CD4-positive, alpha-beta T cell treated with Interleukin-4 for 4 hours (primary cell): ENCODE measurements around the gene WDR46.

Experiments used
- DNase-seq: peaks from one replicate; pipeline ENCODE4 v3.0.0-alpha.2; 2020

Gene WDR46

DNA sequence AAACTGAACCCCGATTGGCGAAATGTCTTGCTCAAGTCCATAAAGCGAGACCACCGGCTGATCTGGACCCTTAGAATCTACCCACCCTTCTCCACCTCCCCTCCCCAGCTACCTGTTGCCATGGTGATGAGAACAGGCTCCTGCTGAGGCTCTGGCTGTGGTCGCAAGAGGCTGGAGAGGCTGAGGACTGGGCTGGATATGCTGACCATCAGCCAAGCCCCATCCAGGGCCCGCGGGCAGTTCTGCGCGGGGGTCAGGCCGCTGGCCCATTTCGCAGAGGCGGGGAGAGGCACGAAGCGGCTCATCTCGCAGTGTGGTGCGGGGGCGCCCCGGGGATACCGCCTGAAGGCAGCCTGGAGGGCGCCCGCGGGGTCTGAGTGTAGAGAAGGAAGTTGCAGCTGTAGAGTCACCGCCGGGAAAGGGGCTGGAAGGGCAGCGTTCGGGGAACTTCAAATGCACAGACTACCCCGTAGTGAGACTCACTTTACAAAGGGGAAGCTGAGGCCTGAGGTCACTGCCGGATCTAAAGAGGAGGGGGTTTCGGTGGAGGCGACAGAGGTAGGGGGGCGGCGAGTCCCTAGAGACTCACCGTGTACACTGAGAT, 24.2 kb upstream of the WDR46 start:
- peak; percentile 24 for DNase-seq

DNA sequence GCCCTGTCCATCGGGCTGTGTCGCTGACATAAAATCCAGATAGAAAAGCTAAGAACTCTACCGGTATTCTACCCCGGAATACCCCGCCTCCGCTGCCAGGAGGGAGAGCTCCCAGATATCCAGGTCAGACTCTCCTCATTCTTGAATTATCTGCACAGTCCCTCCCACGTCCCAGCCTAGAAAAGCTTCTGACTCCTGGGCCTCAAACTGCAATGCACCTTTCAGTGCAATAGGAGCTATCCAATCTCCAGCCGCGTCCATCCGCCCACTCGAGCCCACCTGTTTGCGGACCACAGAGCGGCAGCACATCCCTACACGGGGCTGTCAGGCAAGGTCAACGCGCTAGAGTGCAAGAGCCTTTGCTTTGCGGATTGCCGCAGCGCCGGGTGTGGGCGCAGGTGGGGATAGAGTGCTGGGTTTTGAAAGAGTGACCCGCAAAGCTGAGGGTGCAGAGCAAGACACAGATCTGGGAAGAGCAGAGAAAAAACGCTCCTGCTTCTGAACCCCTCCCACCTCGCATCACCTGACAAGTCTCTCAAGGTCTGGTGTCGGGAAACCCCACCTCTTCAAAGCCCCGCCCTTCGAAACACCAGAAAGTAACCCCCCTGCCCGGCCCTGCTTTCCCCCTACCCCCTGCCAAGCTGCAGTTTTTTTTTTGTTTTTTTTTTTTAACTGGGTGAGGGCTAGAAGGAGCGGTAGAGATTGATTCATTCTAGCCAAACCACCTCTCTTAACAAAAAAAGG, 23.5 kb upstream of the WDR46 start:
- peak; percentile 95 for DNase-seq

DNA sequence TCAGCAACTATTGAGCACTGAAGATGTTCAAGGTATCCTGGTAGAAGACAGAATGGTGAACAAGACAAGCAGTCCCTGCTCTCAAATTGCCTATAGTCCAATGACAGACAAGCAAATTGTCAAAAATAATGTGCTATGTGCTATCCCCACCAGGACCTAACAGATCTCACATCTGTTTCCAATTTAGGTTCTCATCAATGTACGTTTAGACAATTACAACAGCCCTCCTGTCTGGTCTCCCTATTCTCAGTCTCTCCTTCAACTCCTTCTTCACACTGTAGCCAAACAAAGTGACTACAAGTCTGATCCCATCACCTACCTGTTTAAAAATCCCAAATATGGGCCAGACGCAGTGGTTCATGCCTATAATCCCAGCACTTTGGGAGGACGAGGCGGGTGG, 17.3 kb upstream of the WDR46 start:
- DNase-seq = no peak

DNA sequence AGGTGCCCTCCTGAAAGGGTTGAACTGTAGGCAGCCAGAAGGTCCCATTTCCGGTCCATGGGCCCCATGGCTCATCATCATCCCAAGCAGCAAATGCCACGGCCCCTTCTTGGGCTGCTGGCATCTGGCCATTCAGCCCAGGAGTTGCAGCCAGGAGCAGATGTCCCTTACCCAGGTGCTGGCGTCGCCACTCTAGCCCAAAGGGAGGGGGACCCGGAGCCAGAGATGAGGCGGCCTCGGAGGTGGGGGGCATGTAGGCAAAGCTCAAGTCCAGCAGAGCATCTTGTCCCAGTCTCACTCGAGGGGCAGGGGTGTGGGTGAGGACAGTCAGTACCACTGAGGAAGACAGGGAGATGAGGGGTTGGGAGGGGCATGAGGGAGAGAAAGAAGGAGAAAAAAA, 16.0 kb upstream of the WDR46 start:
- no peak for DNase-seq

DNA sequence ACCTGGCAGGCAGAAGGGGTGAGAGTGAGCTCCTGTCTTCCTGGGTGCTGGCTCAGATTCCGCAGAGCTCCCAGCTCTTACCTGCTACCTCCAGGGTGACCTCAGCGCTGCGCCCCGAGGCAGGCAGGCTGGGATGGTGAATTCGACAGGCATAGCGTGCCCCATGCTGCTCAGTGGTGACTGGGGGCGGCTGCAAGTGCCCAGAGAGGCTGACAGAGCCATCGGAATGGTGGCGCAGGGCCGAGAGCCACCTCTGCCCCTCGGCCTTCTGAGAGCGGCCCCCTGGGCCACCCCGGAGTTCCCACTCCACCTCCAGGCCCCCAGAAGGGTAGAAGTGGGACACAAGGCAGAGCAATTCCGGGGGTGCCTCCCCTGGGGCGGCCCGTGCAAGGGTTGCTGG, 15.2 kb upstream of the WDR46 start:
- no peak for DNase-seq

DNA sequence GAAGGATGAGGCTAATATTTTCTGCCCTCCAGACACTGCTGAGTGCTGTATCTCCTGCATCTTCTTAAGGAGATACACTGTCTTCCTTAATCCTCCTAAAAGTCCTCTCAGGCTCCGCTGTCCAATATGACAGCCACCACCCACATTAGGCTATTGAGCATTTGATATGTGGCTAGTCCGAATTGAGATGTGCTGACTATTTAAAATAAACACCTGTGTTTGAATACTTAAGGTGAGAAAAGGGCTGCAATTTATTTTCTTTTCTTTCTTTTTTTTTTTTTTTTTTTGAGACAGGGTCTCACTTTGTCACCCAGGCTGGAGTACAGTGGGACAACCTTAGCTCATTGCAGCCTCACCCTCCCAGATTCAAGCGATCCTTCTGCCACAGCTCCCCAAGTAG, 12.8 kb upstream of the WDR46 start:
- DNase-seq = no peak

DNA sequence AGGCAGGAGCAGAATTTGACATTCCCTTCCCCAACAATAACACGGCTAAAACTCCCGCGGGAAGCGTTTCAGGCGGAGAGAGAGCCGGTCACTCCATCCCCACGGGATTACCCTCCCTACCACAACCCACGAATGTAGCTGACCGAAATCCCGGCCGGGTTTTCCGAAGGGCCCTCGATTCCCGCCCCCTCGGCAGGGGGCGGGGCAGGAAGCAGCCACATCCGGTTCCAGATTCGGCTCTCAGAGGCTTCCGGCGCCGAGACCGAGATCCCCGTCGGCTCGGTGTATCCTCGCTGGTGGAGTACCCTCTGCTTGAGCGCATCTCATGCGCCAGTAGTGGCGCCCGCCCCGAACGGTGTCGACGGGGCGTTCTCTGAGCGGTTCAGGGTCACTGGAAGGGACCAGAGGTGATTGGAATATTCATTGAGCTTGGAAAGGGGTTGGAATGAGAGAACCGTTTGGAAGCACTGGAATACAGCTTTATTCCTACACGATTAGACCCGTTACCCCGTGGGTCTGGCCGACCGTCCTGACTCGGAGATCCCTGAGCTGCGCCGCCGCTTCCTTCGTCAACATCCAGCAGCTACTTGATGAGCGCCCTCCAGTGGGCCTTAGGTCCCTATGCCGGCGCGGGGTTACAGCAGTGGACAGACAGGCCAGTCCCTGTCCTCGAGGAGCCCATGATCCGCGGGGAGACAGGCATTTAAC, 10.4 kb upstream of the WDR46 start:
- DNase-seq = peak; percentile 94

DNA sequence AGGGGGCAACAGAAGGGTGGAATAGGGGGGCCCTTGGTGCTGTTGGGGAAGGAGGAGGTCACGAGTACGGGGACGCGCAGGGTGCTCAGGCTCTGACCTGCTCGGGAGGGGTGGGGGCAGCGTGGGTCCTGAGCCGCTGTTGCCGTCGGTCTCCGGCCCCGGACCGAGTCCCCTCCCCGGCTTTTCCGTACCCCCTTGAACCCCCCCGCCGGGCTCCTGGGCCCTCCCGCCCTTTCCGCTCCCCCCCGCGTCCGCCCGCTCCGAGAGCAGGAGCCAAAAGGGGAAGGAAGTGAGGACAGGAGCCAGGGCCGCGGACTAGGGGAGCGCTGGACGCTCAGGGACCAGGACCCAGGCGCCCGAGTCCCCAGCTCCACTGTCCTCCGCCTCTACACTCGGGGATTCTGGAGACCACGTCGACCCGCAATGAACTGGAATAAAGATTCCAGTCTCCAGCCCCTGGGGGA, 9.8 kb upstream of the WDR46 start, which contains the start of gene RGL2:
TSS of gene RGL2 (minus strand) at position 170 of the 464 bp plus-strand sequence. CDS start 332 bp downstream, outside the sequence.
- DNase-seq = peak; percentile 65

DNA sequence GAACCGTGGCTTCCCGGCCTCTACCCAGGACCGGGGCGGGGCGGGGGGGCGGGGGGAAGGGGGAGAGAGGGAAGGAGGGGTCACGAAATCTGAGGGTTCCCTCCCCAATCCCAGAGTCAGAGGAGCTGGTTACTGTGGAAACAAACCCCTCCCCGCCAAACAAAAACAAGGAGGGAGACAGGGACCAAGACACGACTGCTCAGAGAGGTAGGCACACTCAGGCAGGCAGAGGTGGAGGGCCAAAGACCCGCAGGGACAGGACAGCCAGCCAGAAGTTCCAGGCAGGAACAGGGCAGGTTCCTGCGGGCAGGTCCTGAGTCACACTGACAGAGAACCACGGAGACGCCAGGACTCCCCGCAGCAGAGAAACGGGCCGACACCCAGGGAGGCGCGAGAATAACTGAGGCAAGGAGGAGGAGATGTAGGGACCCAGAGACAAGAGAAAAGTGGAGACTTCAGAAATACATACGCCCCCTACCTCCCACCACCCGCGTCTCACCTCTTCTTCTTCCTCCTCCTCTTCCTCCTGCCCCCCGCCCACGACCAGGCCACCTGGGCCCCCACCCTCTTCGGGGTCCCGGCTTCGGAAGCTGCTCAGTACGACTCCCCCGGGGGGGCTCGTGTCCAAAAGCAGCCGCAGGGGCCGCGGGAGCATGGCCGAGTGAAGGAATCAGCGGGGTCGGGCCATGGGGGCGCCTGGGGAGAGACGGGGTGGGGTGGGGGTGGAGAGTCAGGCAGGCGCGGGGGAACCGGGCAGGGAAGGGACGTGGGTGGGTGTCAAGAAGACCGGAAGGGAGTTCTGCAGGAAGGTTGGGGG, 9.1 kb upstream of the WDR46 start:
- peak; percentile 90 for DNase-seq

DNA sequence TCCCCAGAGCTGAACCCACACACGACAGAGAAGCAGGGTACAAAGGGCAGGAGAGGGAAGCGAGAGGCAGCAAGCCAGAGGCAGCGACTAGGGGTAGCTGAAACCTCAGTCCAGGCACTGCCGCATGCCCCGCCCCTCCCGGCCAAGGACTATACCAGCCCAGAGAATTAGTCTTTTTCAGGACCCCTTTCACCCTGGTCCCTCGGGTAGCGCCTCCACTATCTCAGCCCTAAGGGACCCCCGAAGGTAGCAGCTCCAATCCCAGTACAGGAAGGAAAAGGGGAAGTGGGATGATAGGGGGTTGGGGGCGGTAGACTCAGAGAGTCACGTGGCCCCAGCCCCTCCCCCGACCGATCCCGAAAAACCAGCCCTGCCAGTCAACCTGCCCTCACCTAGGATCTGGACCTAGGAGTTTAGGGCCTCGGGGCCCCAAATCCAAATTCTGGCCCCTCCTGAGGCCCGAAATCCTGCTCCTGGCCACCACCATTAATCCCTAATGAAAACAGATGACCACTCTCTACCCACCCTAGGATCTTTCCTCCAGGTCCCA, 8.4 kb upstream of the WDR46 start:
- DNase-seq = no peak

DNA sequence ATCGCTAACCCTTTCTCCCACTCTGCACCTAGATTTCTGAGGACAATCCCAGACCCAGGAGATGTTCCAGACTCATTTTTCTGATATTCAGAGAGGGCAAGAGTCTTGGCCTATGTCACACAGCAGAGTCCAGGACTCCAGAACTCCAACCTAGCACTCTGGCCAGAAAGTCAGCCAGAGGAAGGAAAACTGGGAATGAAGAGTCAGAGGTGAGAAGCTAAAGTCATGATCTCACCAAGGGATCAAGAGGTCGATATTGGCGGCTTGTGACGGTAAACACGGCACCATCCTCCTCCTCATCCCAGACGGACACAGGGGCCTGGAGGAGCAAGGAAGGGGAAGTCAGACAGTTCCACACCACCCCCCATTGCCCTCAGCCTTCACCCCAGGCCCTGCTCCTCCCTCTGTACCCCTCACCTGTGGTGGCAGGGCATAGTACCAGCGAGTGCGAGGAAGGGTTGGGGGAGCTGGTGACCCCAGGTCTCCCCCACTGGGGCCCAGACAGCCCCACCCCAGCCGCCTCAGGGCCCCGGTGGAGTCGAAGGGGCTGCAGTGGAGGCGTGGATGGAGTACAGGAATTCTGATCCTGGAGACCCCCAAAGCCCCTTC, 7.9 kb upstream of the WDR46 start:
- DNase-seq = no peak

DNA sequence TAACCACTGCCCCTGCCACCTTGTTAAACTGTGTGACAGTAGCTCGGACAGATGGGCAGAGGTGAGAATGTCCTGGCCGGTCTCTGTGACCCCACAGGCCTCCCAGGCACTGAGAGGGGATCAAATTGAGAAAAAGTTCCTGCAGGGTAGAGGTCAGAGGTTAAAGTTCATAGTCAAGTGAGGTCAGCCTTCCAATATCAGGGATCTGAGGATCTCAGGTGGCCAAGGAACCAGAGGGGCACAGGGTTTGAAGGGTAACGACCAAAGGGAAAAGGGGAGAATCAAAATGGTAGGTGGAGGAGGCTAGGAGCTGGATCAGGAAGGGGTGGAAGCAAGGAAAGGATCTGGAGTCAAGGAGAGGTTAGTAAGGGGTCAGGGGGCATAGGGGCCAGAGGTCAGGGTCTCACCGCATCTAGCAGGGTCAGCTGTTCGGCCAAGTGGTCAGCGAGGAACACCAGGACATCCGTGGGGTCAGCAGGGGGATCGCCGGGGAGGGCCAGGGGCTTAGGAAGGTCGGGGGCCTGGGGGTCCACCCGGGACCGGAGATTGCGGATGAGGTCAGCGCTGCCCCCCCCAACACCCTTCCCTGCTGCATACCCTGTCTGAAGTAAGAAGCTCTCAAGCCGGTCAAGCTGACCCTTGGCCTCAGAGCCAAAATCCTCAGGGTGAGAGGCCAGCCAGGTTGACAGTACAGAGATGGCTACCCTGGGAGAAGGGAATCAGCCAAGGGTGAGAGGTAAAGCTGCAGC, 6.8 kb upstream of the WDR46 start:
- DNase-seq = no peak

DNA sequence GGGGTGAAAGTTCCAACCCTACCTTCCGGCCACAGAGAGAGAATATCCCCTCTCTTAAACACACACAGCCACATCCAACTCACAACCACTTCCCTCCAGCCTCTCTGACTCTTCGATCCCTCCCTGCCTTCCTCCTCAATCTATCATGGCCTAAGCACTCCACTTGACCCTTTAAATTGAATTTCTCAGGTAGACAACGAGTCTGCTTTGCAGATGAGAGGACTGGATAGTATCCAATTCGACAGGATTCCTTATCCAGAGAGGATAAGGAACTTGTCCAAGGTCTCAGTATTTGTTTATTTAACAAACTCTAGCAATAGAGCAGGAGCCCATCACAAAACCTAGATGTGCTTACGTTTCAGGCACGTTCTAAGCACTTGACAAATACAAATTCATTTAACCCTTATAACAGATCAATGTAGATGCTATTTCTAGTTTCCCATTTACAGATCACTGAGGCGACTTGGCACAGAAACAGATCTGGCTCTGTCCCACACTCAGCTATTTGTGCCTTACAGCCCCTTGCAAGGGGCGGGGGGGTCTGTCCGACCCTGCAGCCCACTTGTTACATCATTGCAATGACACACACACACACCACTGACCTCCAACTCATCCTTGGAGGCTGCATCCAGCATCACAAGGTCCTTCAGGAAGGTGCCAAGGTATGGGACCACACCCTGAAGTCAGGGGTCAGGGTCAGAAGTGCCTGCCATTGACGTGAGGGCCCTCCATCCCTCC, 5.2 kb upstream of the WDR46 start:
- DNase-seq = no peak

DNA sequence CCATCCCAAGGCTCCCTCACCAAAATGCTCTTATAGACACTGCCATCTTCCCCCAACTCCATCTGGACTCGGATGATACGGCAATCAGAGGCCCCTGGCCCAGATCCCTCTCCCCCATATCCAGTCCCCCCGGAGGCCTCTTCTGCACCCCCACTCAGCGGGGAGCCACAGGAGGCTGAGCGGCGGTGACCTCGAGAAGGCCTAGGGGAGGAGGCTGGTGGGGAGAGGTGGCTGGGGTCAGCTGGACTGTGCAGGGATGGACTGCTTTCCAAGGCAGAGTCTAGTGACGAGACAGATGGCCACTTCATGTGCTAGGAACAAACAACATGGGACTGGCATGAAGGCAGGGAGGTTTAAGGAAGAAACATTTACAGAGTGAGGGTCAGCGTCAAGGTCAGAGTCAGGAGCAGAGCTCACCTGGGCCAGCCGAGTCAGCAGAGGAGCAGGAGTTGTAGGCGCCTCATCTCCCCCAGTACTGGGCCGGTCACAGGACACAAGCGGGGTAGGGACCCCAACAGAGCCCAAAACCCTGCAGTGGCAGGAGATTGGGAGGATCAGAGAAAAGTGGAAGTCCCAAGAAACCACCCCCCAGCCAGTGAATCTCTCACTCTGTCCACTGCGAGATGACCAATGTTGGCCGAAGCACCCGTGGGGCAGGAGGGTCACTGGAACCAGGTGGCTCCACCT, 4.1 kb upstream of the WDR46 start:
- no peak for DNase-seq

DNA sequence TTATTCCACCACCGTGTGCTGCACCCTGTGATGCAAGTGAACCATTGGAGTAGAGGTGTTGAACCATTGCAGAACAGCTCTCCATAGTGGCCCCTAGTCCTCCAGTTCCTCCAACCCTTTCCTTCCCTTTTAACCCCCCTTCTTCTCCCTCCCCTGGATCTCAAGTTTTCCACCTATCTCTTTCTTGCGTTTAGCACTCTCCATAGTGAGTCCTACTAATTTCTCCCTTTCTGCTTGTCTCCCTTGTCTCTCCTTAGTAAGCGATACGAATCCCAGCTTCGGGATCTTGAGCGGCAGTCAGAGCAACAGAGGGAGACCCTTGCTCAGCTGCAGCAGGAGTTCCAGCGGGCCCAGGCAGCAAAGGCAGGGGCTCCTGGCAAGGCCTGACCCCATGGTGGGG, 1.4 kb upstream of the WDR46 start:
- DNase-seq = no peak

DNA sequence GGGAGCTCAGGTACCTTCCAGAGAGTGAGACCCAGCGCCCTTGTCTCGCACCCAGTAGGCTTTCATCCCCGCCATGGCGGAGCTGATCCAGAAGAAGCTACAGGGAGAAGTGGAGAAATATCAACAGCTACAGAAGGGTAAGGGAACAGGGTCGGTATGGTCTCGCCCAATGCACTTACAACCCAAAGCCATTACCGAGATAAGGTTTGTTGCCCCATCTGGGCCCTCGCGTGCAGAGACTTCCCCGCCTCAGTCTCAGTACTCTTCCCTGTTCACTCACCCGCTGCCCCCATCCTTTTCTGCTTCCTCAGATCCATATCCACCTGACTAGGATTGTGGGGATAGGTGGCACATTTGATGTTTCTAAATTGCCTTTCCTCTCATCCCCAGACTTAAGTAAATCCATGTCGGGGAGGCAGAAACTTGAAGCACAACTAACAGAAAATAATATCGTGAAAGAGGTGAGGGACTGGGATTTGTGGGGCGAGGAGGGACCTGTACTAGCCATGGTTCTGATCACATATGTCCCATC, 811 bp upstream of the WDR46 start:
- DNase-seq = no peak

DNA sequence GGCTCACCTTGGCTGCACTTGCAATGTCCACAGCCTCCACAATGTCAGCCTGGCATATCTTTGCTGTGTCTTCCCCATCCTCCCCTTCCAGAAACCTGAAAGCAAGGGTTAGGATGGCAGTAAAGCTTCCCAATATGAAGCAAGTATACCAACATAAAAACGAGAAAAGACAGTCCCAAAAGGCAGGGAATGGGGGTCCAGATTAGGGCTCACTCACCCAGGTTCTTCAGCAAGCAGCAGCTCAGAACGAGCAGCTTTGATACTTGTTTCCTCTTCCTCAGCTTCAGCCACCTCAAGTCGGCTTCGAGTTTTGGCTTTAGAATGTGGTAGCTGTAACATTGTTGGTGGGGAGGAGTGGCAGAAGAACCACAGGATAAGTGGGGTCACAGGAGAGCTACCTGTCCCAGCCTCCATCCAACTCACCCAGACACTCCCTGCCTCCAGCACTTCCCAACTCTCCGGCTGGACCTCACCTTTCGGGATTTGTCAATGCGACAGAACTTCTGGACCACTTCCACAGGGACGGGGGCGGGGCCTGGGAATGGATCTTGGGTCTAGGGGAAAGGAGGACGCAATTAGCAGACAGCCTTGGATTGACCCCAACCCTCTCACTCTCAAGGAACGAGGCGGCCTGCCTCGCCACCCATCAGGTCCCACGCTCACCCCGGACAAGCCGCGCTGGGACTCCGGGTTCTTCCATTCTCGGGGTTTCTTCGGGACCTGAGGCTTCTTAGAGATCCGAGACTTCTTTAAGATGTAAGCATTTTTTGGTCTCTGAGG, 708 bp downstream of the WDR46 start:
- DNase-seq = no peak

DNA sequence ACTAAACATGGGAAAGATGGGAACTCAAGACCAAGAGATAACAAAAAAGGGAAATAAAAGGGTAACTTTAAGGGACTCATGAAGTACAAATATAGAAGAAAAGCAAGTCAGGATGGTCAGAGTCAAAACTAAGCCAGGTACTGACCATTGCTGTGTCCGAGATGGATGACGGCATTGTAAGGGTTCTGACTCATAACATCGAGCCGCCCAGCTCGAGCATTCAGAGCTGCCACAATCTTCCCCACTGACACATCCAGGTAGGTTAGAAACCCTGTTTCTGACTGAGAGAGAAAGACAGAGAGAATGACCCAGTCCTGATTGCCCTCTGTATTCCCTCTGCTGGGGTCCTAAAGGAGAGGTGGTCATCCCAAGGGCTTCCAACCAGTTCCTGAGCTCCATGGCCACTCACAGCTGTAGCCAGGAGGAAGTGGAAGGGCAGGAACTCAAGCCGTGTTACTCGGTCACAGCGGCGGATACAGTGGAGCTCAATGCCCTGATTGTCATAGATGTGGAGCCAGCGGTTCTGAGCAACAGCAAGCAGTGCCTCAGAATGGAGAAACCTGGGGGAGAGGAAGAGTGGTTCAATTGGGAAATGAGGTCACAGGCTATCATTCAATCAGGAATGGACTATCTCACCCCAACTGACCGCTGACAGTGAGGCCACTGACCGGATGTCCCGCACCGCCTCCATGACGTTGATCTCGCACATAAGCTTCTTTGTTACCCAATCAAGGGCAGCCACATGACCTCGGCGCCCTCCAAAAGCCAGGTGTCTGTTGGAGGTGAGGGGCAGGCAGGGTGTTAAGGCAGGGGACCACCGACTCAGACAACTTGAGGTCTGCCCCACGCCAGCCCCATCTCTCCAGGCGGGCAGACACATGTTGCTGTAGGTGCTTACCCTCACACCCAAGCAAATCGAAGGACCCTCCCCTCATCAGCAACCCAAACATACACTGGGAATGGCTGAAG, 1.8 kb downstream of the WDR46 start:
- no peak for DNase-seq
